Stimulated activated CD4-positive, alpha-beta T cell treated with anti-CD3 and anti-CD28 coated beads, Interleukin-4, amount 100 ng/mL, for 48 hours (primary cell): ENCODE data around the gene ITGB3BP.
"Not testable (repeated sequence)": the region's sequence is repeated elsewhere in the genome, so short reads cannot be mapped to it uniquely, and the experiment has no call there.

Source experiments
- DNase-seq, 2 donors: peaks; one replicate each; pipeline ENCODE4 v3.0.0-alpha.2; 2020; ENCODE audit warnings: low read depth in 2 of 2

Gene ITGB3BP, protein sequence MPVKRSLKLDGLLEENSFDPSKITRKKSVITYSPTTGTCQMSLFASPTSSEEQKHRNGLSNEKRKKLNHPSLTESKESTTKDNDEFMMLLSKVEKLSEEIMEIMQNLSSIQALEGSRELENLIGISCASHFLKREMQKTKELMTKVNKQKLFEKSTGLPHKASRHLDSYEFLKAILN

DNA sequence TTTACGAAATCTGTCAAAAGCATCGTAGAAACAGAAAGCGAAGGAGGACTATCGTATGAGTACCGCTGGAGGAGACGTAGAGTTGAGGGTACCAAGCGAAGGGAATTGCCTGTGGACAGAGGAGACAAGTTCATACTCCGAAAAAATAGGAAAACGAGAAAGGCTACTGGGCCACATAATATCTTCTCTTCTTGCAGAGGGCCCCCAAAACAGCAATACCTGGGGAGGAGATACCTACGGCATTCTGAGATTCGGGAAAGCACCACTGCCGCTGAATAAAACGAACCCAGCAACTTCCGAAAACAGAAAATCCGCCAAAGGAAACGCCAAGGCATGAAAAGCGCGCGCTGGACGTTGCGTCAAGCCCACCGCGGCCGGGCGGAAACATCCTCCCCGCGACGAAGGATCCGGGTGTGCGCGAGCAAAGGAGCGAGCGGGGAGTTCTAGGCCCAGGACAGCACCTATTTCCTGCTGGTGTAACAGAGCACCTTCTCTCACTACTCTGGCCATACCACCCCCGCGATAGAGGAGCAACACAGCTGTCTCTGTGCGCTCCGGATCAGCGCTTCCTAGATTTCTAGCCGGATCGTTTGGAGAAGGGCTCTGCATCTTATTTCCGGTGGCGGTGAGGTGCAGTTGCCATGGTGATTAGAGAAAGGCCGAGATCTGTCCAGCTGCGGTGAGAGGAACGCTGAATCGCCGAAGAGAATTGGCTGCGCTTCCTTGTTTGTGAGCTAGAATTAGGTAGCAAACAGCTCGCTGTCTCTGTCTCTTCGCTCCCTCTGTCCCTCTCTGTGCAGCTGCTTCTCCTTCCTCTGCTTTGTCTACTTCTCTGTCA lies at the start of gene ITGB3BP, which contains the start of gene EFCAB7:
Gene ITGB3BP, minus strand, starts transcription at position 335 of the 838 bp plus-strand sequence. Its CDS starts 92 bp downstream, at position 243.
Gene EFCAB7, plus strand, starts transcription at position 635 of the 838 bp plus-strand sequence. CDS start 2,048 bp downstream, outside the sequence.
- peak; percentile 73 to 75 for DNase-seq

DNA sequence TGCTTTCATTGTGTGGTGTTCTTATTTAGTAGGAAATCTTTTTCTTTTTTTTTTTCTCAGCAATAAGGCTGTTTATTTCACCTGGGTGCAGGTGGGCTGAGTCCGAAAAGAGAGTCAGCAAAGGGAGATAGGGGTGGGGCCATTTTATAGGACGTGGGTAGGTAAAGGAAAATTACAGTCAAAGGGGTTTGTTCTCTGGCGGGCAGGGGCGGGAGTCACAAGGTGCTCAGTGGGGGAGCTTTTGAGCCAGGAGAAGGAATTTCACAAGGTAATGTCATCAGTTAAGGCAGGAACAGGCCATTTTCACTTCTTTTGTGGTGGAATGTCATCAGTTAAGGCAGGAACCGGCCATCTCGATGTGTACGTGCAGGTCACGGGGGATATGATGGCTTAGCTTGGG lies 49.7 kb upstream of the ITGB3BP start:
- not testable (repeated sequence) for DNase-seq

DNA sequence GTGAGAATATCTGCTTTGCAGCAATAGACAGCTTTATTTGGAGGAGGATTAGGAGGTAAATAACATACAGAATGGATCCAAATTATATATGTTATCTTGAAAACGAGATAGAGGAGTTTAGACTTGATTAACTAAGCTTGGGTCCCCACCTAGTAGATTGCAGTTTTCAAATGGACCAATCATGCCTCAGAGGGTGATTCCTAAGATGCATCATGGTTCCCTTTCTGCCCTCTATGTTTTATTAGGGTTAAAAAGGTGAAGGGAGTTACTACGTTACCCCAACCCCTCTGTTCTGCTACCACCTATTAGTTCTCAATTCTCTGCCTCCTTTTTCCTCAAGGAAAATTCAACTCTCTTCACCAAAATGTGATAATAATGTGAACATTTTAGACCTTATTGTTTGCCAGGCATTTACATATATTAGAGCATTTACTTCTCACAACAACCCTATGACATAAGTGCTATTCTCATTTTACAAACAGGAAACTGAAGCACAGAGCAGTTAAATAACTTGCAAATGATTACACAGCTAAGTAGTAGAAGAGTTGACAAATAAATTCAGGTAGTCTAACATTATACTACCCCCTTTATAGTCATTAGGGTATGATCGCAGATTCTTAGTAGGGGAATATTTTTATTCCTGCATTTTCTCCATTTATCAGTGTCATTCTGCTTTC lies 46.8 kb upstream of the ITGB3BP start:
- DNase-seq, result no peak

DNA sequence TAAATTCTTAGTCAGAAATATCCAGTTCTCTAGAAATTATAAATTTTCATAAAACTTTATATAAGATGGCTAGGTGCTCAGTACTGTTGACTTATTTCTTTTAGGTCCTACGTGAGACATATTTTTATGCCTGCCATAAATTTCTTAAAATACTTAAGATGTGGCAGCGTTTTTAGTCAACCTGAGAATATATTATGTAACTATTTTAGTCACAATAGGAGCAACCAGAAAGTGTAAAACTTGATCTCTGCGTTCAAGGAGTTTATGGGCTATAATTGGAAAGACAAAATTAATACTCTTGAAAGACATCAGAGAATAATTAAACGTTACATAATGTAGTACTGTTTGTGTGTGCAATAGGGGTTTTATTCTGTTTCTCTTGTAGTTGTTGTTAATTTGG lies 46.0 kb upstream of the ITGB3BP start:
- no peak for DNase-seq

- no peak for DNase-seq
Observed at GRCh38 chr1:63563745-63564144, 40.7 kb upstream of the ITGB3BP start.

DNA sequence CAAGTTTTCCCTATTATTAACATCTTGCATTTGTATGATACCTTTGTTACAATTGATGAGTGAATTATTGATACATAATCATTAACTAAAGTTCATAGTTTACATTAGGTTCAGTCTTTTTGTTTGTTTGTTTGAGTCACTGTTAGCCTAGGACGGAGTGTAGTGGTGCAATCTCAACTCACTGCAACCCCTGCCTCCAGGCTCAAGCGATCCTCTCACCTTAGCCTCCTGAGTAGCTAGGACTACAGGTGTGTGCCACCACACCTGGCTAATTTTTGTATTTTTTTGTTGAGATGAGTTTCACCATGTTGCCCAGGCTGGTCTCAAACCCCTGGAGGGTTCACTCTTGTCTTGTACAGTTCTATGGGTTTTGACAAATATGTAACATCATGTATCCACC lies 36.3 kb upstream of the ITGB3BP start:
- no peak for DNase-seq

DNA sequence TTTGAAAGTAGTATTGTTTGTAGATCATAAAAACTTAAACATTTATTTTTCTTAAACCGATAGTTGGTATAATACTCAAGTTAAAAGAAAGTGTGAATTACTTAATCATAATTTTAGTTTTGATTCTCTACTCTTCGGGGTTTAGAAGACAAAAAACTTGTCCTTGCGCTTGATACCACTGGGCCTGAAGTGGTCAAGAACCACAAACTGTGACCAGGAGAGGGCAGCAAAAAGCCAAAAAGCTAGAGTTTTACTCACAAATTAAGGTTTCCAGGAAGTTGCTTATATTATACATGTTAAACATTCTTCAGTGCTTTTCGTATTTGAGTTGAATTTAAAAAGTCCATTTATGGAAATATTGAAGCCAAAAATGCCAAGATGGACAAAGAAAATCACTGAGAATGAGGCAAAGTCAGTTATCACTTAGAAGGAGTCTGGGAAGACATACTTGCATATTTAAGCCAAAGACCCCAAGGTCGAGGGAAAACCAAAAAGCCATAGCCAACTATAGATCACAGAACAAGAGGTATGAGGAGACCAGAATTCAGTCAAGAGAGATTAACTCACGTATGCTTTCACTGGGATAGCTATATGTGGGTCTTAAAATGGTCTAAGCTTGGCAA lies 34.5 kb upstream of the ITGB3BP start:
- peak in 1 of 2 donors; percentile 6 for DNase-seq

GRCh38 chr1:63555480-63555879 lies 32.5 kb upstream of the ITGB3BP start:
- DNase-seq, result no peak

GRCh38 chr1:63548877-63549276 lies 25.9 kb upstream of the ITGB3BP start:
- no peak for DNase-seq

DNA sequence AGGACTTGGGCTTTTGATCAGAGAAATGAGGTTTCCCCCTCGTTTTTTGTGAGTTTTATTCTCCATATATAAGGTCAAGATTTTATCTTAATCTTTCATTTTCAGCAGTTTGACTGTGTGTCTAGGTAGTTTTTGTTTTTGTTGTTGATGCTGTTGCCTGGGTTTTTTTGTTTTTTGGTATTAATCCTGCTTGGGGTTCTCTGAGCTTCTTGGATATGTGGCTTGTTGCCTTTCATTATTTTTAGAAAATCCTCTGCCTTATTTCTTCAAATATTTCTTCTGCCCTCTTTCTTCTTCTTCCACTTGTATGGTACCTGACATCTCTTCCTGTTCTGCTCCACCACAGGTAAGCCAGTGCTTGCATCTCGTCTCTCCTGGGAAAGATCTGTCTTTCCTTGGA lies 25.3 kb upstream of the ITGB3BP start:
- no peak for DNase-seq

- DNase-seq, result no peak
Observed at GRCh38 chr1:63547621-63548294, 24.7 kb upstream of the ITGB3BP start.

- no peak for DNase-seq
Observed at GRCh38 chr1:63545780-63546179, 22.8 kb upstream of the ITGB3BP start.

GRCh38 chr1:63537940-63538339 lies 14.9 kb upstream of the ITGB3BP start:
- no peak for DNase-seq

GRCh38 chr1:63537006-63537405 lies 14.0 kb upstream of the ITGB3BP start:
- DNase-seq, result no peak

DNA sequence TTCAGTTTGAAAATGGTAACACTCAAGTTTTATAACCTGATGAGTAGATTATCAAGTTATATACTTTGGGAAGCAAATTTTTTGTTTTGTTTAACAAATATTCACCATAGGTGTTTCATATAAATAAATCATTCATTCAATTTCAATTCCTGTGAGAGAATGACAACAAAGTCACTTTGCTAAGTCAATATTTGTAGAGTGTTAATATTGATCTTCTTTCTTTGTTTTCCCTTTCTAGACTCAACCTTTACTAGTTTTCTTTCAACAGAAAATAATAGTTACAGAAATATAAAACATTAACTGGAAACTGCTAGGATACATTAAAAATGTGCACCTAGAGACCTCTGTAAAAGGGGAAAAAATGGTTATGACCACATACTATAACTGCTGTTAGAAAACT lies 11.4 kb upstream of the ITGB3BP start:
- no peak for DNase-seq

- no peak for DNase-seq
Observed at GRCh38 chr1:63533931-63534330, 10.9 kb upstream of the ITGB3BP start.

DNA sequence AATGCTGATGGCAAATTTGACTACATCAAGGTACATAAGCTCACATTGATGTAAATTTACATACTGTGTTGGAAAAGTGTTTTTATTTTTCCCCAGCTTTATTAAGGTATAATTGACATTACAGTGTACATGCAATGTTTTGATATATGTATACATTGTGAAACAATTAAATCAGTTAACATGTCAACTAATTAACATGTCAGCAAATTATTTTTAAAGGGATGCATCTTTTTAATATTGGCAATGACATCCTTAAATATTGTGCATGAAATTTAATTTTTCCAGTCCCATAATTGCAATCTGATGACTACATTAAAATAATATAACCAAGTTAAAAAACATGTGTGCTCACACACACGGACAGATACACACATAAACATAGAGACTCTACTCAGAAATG lies 9.7 kb upstream of the ITGB3BP start:
- no peak for DNase-seq

DNA sequence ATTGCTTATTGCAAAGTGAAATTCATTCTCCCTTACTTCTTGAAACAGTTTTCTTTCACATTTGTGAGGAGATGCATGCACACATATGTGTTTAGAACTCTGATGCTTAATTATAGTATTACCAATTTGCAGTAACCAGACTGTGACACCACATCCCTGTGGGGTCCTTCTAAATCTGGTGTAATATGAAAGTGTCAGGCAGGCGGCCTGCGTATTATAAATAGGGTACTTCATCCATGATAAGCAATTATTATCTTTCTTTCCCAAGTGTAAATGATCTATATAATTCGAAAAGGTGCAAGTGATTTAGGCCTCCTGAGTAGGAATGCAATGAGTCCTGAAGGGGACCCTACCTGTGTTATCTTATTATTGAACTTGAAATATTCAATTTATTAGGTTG lies 1.2 kb upstream of the ITGB3BP start:
- DNase-seq, result no peak

GRCh38 chr1:63523738-63524137 lies 713 bp upstream of the ITGB3BP start:
- DNase-seq, result no peak

GRCh38 chr1:63516629-63517028 lies 6.4 kb downstream of the ITGB3BP start:
- no peak for DNase-seq

DNA sequence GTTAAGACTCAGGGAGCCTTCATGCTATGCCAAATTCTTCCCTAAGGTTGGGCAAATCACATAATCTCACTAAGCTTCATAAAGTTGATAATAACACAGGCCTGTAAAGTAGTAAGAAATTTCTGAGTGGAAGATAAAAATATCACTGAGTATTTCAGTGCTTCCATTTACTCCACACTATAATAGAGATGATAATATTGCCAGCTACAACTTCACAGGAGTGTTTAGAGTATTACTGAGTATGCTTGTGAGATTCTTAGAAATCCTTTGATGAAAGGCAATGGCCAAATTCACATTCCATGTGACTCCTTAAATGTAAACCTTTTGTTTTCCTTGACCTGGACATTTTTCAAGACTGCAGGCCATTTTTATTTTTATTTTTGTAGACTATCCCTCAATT lies 10.4 kb downstream of the ITGB3BP start:
- no peak for DNase-seq

GRCh38 chr1:63509718-63510117 lies 13.3 kb downstream of the ITGB3BP start:
- DNase-seq, result no peak
